Measurements from ENCODE around the gene STAB2. TPM values are rescaled to one million over a fixed set of nuclear protein-coding genes. Genes with fewer than 3 reads are reported as not detected.

The STAB2 gene
- total and polyA plus RNA-seq, 8 donors, result under 0.01 to 4.0 (median 0.95) TPM; not detected in 4

DNA sequence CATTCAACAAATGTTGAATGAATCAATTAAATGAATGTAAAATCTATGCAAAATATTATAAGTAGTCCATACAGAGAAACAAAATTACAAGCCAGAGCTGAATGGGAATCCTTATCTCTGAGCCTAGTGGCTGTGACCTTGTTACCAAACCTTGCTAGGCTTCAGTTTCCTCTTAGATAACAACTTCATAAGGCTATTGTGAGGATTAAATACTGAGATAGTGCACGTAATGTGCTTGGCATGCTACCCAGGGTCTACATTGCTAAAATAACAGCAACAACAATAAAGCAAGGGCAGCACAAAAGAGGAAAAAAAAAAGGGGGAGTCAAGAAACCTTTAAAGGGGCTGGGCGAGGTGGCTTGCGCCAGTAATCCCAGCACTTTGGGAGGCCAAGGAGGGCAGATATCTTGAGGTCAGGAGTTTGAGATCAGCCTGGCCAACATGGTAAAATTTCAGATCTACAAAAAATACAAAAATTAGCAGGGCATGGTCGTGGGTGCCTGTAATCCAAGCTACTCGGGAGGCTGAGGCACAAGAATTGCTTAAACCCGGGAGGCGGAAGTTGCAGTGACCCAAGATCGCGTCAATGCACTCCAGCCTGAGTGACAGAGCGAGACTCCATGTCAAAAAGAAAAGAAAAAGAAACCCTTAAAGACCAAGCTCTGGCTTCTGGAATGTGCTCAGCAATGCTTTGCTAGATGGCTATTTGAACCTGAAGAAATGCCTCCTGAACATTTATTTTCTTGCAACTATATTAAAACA lies 14.1 kb downstream of the STAB2 start:
- Histone ChIP-seq H3K4me3 (no peak overlapping the region), H3K36me3 (no peaks in the 10 kb centered on the region), H3K27ac (no peak overlapping the region), H3K4me1 (peaks cover 0 to 8% (median 0%) of the 10 kb centered on the region in 4 donors), H3K9me3 (peaks cover 0 to 6% (median 0%) of the 10 kb centered on the region in 4 donors), H3K27me3 (no peaks in the 10 kb centered on the region)
- 48 to 65% (median 53%) methylated on average over 10 of the region's 10 CpGs for WGBS, 5 donors
- TF ChIP-seq, protein P1, sequence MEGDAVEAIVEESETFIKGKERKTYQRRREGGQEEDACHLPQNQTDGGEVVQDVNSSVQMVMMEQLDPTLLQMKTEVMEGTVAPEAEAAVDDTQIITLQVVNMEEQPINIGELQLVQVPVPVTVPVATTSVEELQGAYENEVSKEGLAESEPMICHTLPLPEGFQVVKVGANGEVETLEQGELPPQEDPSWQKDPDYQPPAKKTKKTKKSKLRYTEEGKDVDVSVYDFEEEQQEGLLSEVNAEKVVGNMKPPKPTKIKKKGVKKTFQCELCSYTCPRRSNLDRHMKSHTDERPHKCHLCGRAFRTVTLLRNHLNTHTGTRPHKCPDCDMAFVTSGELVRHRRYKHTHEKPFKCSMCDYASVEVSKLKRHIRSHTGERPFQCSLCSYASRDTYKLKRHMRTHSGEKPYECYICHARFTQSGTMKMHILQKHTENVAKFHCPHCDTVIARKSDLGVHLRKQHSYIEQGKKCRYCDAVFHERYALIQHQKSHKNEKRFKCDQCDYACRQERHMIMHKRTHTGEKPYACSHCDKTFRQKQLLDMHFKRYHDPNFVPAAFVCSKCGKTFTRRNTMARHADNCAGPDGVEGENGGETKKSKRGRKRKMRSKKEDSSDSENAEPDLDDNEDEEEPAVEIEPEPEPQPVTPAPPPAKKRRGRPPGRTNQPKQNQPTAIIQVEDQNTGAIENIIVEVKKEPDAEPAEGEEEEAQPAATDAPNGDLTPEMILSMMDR (IDR thresholded peaks at IDR 0.05), result no peak
- TF ChIP-seq POLR2AphosphoS5 (IDR thresholded peaks at IDR 0.05), result peak in 2 of 3 donors; percentile 32 to 51
- no peak for TF ChIP-seq POLR2A (IDR thresholded peaks at IDR 0.05)
- DNase-seq, result peak; percentile 21 to 27
- intact Hi-C loops (cut with DNase I; ENCODE audit: low total_unique reads), result no loop called here

DNA sequence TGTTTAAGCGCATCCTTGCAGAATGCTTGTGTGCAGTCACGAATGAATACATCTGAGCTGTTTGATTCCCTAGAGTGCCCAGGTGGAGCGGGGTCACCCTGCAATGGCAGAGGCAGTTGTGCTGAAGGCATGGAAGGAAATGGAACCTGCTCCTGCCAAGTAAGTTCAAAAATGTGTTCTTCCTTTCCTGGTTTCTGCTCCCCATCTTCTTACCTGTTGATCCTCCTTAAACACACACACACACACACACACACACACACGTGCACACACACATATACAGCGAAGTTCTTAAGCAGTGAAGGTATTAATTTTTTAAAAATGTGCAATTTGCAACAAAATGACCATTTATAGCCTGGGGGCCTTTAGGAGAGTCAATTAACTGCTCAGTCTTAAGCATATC lies 33.3 kb downstream of the STAB2 start:
- Histone ChIP-seq H3K27ac (no peak overlapping the region), H3K4me3 (no peak overlapping the region), H3K27me3 (no peaks in the 10 kb centered on the region), H3K4me1 (no peaks in the 10 kb centered on the region), H3K9me3 (peaks cover 0 to 4% (median 0%) of the 10 kb centered on the region in 4 donors), H3K36me3 (no peaks in the 10 kb centered on the region)
- TF ChIP-seq, protein P1 (IDR thresholded peaks at IDR 0.05), result no peak
- TF ChIP-seq POLR2A (IDR thresholded peaks at IDR 0.05), result no peak
- TF ChIP-seq EP300 (IDR thresholded peaks at IDR 0.05), result no peak
- no peak for TF ChIP-seq POLR2AphosphoS5 (IDR thresholded peaks at IDR 0.05)
- intact Hi-C loops (cut with DNase I; ENCODE audit: low total_unique reads), result no loop called here
- DNase-seq, result no peak
- WGBS, 5 donors, result 82 to 89% (median 87%) methylated on average over 5 of the region's 5 CpGs

- intact Hi-C loops (cut with DNase I; ENCODE audit: low total_unique reads), result no loop called here
- no peak overlapping the region for H3K27ac ChIP-seq
- 77 to 91% (median 84%) methylated on average over 6 of the region's 6 CpGs for WGBS, 5 donors
These were observed 36.6 kb downstream of the STAB2 start for GRCh38 chr12:103623716-103624115.

DNA sequence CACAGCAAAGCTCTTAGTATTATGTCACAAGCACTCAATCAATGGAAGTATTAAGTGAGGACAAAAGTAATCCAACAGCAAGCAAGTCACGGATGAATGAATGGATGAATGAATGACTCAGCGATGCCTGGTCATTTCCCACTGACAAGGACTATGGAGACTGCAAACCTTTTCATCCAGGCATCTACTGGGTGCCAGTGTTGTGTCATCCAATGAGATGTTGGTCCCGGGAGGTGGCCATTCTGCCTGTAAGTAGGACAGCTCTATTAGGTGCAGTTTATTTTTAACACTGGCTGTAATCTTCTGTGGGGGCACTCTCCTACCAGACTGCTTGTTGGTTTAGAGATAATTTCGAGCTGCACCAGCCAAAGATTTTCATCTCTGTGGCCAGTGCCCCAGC lies 39.4 kb downstream of the STAB2 start:
- H3K4me3 ChIP-seq, result no peak overlapping the region
- intact Hi-C loops (cut with DNase I; ENCODE audit: low total_unique reads), result no loop called here
- no peaks in the 10 kb centered on the region for H3K27me3 ChIP-seq
- peak overlapping the region in 1 of 5 donors; percentile 8 for H3K27ac ChIP-seq
- WGBS, 5 donors, result 15 to 85% (median 20%) methylated on average over 4 of the region's 4 CpGs
- peaks cover 0 to 13% (median 3%) of the 10 kb centered on the region in 4 donors for H3K4me1 ChIP-seq
- no peaks in the 10 kb centered on the region for H3K36me3 ChIP-seq
- peaks cover 0 to 4% (median 0%) of the 10 kb centered on the region in 4 donors for H3K9me3 ChIP-seq
- DNase-seq, result peak; percentile 42 to 74
- TF ChIP-seq POLR2A (IDR thresholded peaks at IDR 0.05) (no peak), POLR2AphosphoS5 (IDR thresholded peaks at IDR 0.05) (peak in 1 of 3 donors; percentile 55), EP300 (IDR thresholded peaks at IDR 0.05) (no peak)
- TF ChIP-seq, protein P1 (IDR thresholded peaks at IDR 0.05), result peak in 2 of 7 experiments; percentile 10 to 30

More at GRCh38 chr12:103623716-103624115, 36.6 kb downstream of the STAB2 start:
- no peaks in the 10 kb centered on the region for H3K36me3 ChIP-seq
- H3K4me3 ChIP-seq, result no peak overlapping the region
- no peaks in the 10 kb centered on the region for H3K27me3 ChIP-seq
- TF ChIP-seq, protein P1 (IDR thresholded peaks at IDR 0.05), result no peak
- TF ChIP-seq POLR2A (IDR thresholded peaks at IDR 0.05) (no peak), POLR2AphosphoS5 (IDR thresholded peaks at IDR 0.05) (no peak), EP300 (IDR thresholded peaks at IDR 0.05) (no peak)
- no peak for DNase-seq
- H3K9me3 ChIP-seq, result peaks cover 0 to 4% (median 0%) of the 10 kb centered on the region in 4 donors
- peaks cover 0 to 13% (median 3%) of the 10 kb centered on the region in 4 donors for H3K4me1 ChIP-seq
